Measurements from ENCODE around the gene TCEA3.

DNA sequence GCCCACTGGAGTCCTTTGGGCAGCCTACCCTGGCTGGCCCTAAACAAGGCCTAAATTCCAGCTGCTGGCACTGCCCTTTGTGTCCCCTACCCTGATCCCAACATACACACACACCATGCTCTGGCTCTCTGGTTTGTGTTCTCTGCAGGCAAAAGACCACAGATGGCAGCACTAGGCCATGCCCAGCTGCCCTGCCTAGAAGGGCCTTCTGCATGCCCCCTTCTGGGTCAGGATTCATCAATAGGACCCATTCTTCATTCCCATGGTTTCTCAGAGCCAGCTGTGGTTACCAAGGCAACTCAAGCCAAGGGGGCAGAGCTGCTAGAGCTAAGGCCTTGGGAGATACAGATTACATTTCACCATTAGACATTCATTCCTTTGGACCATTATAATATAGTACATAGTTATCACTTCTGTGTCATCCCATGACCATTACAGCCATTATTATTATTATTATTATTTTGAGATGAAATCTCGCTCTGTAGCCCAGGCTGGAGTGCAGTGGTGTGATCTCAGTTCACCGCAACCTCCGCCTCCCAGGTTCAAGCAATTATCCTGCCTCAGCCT, 42.0 kb upstream of the TCEA3 start:
- TF ChIP-seq, protein P1, sequence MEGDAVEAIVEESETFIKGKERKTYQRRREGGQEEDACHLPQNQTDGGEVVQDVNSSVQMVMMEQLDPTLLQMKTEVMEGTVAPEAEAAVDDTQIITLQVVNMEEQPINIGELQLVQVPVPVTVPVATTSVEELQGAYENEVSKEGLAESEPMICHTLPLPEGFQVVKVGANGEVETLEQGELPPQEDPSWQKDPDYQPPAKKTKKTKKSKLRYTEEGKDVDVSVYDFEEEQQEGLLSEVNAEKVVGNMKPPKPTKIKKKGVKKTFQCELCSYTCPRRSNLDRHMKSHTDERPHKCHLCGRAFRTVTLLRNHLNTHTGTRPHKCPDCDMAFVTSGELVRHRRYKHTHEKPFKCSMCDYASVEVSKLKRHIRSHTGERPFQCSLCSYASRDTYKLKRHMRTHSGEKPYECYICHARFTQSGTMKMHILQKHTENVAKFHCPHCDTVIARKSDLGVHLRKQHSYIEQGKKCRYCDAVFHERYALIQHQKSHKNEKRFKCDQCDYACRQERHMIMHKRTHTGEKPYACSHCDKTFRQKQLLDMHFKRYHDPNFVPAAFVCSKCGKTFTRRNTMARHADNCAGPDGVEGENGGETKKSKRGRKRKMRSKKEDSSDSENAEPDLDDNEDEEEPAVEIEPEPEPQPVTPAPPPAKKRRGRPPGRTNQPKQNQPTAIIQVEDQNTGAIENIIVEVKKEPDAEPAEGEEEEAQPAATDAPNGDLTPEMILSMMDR (IDR thresholded peaks at IDR 0.05), result no peak
- TF ChIP-seq POLR2A (IDR thresholded peaks at IDR 0.05), result no peak
